HepG2 (cell line): ENCODE results near the gene DENND2A. TPM values are rescaled to one million over a fixed set of nuclear protein-coding genes. Genes with fewer than 3 reads are reported as not detected.

Source experiments
- ATAC-seq: fragments of 200-7000 bp; cut with Tn5 transposase; 3 replicates; pipeline ENCODE4 v1.9.1; 2020; ENCODE audit warnings: mild to moderate bottlenecking, moderate library complexity
- BruUV-seq: library from RNA; stranded (reverse); fragments of 400-500 nt; replicated peaks from 2 replicates; lab custom pipeline; 2021; lab: Mats Ljungman, UMichigan
- CTCF ChIA-PET: fragments of 300-600 bp; formaldehyde crosslinking; extraction: SDS; loops from one replicate; lab custom pipeline; 2021; ENCODE audit warnings: low total read pairs, inconsistent platforms, low intra/inter-chr PET ratio; lab: Yijun Ruan, JAX
- POLR2A ChIA-PET: fragments of 350-600 bp; sonication (Branson Sonifier 250); formaldehyde crosslinking; loops from one replicate; lab custom pipeline; 2020; ENCODE audit warnings: antibody characterized with exemption, inconsistent platforms; lab: Yijun Ruan, JAX
- DNase-seq: peaks from one replicate; pipeline ENCODE4 v3.0.0-alpha.2; 2015; ENCODE audit warnings: low spot score
- FAIRE-seq: peaks from 3 replicates; lab custom pipeline; 2011; peaks lifted over from hg19 to GRCh38; lab: Jason Lieb, UNC
- H2AFZ ChIP-seq: one replicate; pipeline ENCODE4 v1.6.1; 2011; ENCODE audit warnings: low read length, inconsistent platforms
- H3K27ac ChIP-seq: fragments of 300-600 bp; 3 replicates; pipeline ENCODE4 v1.8.0; 2011; ENCODE audit warnings: mixed run types, mild to moderate bottlenecking, mixed read lengths, low read length, inconsistent platforms; ENCODE audit not compliant: insufficient read depth; ENCODE audit errors: extremely low read length
- H3K27me3 ChIP-seq, 2 experiments: fragments of 200-600 bp in 1 of 2; 2 replicates in 1 of 2; 3 replicates in 1 of 2; pipeline versions ENCODE4 v1.6.0 to v1.8.0; 2011; ENCODE audit warnings: low read length in 2 of 2, mild to moderate bottlenecking in 2 of 2, moderate library complexity in 2 of 2, inconsistent platforms in 1 of 2; ENCODE audit not compliant: insufficient read depth in 2 of 2, control insufficient read depth in 1 of 2
- H3K36me3 ChIP-seq, 2 experiments: fragments of 200-600 bp in 1 of 2; replicated peaks in 1 of 2; 2 replicates in 1 of 2; 3 replicates in 1 of 2; pipeline versions ENCODE4 v1.5.1 to v1.8.0; 2011; ENCODE audit warnings: low read length in 2 of 2, inconsistent platforms in 1 of 2; ENCODE audit not compliant: insufficient read depth in 2 of 2, control insufficient read depth in 1 of 2
- H3K4me1 ChIP-seq: 2 replicates; pipeline ENCODE4 v1.5.1; 2012; ENCODE audit warnings: low read length, inconsistent platforms; ENCODE audit not compliant: insufficient read depth
- H3K4me2 ChIP-seq: 2 replicates; pipeline ENCODE4 v1.6.0; 2011; ENCODE audit warnings: low read depth, low read length, inconsistent platforms
- H3K4me3 ChIP-seq, 3 experiments: fragments of 200-600 bp in 1 of 3; sonication (generic), shearing (Covaris generic) in 1 of 3; replicated peaks in 1 of 3; 2 replicates each; pipeline ENCODE4 v1.5.1; 2011 to 2016; ENCODE audit warnings: low read length in 3 of 3, inconsistent platforms in 2 of 3, low read depth in 2 of 3, mild to moderate bottlenecking in 2 of 3, control low read depth in 1 of 3, mixed read lengths in 1 of 3; ENCODE audit not compliant: insufficient read depth in 1 of 3
- H3K79me2 ChIP-seq: one replicate; pipeline ENCODE4 v1.6.1; 2011; ENCODE audit warnings: low read length, inconsistent platforms; ENCODE audit not compliant: insufficient read depth
- H3K9ac ChIP-seq: 2 replicates; pipeline ENCODE4 v1.6.0; 2011; ENCODE audit warnings: mild to moderate bottlenecking, low read depth, low read length, inconsistent platforms; ENCODE audit not compliant: insufficient read depth
- H3K9me3 ChIP-seq: 2 replicates; pipeline ENCODE4 v1.5.1; 2012; ENCODE audit warnings: mild to moderate bottlenecking, low read length
- H4K20me1 ChIP-seq: 2 replicates; pipeline ENCODE4 v1.6.0; 2011; ENCODE audit warnings: inconsistent platforms, mild to moderate bottlenecking, low read length, moderate library complexity; ENCODE audit not compliant: insufficient read depth
- MAF1 ChIP-seq: sonication (generic); formaldehyde crosslinking; IDR thresholded peaks from 2 replicates; pipeline ENCODE4 v1.5.0; 2020; ENCODE audit warnings: missing genetic modification reagents, borderline replicate concordance
- MYNN ChIP-seq: sonication (generic); formaldehyde crosslinking; IDR thresholded peaks from 2 replicates; pipeline ENCODE4 v1.4.0; 2020; ENCODE audit warnings: mild to moderate bottlenecking, low read depth, missing genetic modification reagents
- NCOA5 ChIP-seq: sonication (generic); formaldehyde crosslinking; IDR thresholded peaks from 2 replicates; pipeline ENCODE4 v1.4.0; 2020; ENCODE audit warnings: missing genetic modification reagents
- PHF21A ChIP-seq: sonication (generic); formaldehyde crosslinking; IDR thresholded peaks from 2 replicates; pipeline ENCODE4 v1.5.0; 2020; ENCODE audit warnings: mild to moderate bottlenecking, missing genetic modification reagents
- ZFP37 ChIP-seq: sonication (generic); formaldehyde crosslinking; IDR thresholded peaks from 2 replicates; pipeline ENCODE4 v1.4.0; 2020; ENCODE audit warnings: missing genetic modification reagents, borderline replicate concordance
- ZNF484 ChIP-seq: sonication (generic); formaldehyde crosslinking; IDR thresholded peaks from 2 replicates; pipeline ENCODE4 v1.5.1; 2020; ENCODE audit warnings: mild to moderate bottlenecking, low read depth, missing genetic modification reagents, borderline replicate concordance
- ZNF720 ChIP-seq: sonication (generic); formaldehyde crosslinking; IDR thresholded peaks from 2 replicates; pipeline ENCODE4 v1.4.0; 2020; ENCODE audit warnings: missing genetic modification reagents
- WGBS: methylation state at CpG from one replicate; pipeline ENCODE4 v1.1.6; 2017; ENCODE audit warnings: low lambda C conversion rate; 5-methylcytosine and 5-hydroxymethylcytosine counted together
- in situ Hi-C: cut with HindIII; loops from 2 replicates; pipeline ENCODE4 v1.10.0; 2017; ENCODE audit warnings: low pct_unique_long_range_greater_than_20kb; ENCODE audit not compliant: extremely low pct_ligation_motif_present
- intact Hi-C: fragments of 100-400 bp; cut with micrococcal nuclease; formaldehyde crosslinking; loops from one replicate; pipeline ENCODE4 v1.10.0; 2022; ENCODE audit not compliant: unreplicated experiment
- polyA plus RNA-seq, 8 experiments: library from polyadenylated mRNA; depleted of rRNA in 3 of 8; stranded (reverse) in 7 of 8; unstranded in 1 of 8; fragments of >200 nt; fragmentation: Illumina TruSeq in 4 of 8; extraction: Trizol in 4 of 8; gene quantifications; 2 replicates each; pipeline versions ENCODE4 v1.2.1 to v1.2.3, GENCODE V29; 2011 to 2016; ENCODE audit warnings: low read depth in 4 of 8, missing spikeins in 1 of 8, mixed read lengths in 1 of 8; ENCODE audit not compliant: insufficient read depth in 1 of 8
- total RNA-seq, 5 experiments: library from RNA; depleted of rRNA; stranded (reverse); fragments of >200 nt; fragmentation: Illumina TruSeq; extraction: Trizol; gene quantifications; 2 replicates each; pipeline ENCODE4 v1.2.3, GENCODE V29; 2016; ENCODE audit warnings: low read depth in 1 of 5
- TF ChIP-seq, protein P1 (sequence below): sonication (generic); formaldehyde crosslinking; IDR thresholded peaks from 2 replicates; pipeline ENCODE4 v1.4.0; 2020; ENCODE audit warnings: mild to moderate bottlenecking, missing genetic modification reagents
- TF ChIP-seq, protein P2 (sequence below): sonication (generic); formaldehyde crosslinking; IDR thresholded peaks from 2 replicates; pipeline ENCODE4 v1.9.0; 2021; ENCODE audit warnings: missing genetic modification reagents, borderline replicate concordance
- TF ChIP-seq, protein P3 (sequence below), 2 experiments: sonication (generic) in 1 of 2; formaldehyde crosslinking in 1 of 2; IDR thresholded peaks; 2 replicates each; pipeline versions ENCODE4 v1.4.0 to v1.6.1; 2016 to 2020; ENCODE audit warnings: borderline replicate concordance in 1 of 2, low read depth in 1 of 2, mild to moderate bottlenecking in 1 of 2, missing genetic modification reagents in 1 of 2
- TF ChIP-seq, protein P4 (sequence below): sonication (generic); formaldehyde crosslinking; IDR thresholded peaks from 2 replicates; pipeline ENCODE4 v1.4.0; 2020; ENCODE audit warnings: missing genetic modification reagents; ENCODE audit errors: not compliant biosample characterization

Gene DENND2A
- total and polyA plus RNA-seq, 2 of the 13 experiments (the other 11 are each of a cell fraction or from before 2014, with no cell fraction given) = not detected

DNA sequence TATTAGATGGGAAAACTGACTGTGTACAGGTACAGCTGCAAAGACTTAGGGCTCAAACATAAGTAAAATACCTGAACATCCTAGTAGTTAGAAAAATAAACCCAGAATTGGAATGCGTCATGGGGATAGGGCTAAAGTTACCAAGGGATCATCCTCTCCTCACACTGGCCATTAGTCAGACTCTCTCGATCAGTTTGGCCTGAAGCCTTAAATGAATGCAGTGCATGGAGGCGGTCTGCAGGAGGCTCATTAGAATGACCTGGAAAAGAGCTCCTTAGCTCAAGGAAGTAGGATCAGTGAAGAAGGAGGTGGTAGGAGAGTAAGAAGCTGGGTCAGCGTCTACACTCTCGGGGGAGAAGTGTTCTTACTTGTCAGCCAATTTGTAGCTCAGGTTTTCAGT is 35.3 kb downstream of the DENND2A start:
- Histone ChIP-seq H3K4me1 (peaks cover 11% of the 10 kb centered on the region), H3K27me3 (peaks cover 0 to 7% of the 10 kb centered on the region in 2 experiments; a peak in 1 of 5 replicates), H3K27ac (no peak overlapping the region), H3K9me3 (no peaks in the 10 kb centered on the region), H2AFZ (no peak overlapping the region), H3K9ac (no peak overlapping the region), H3K36me3 (no peaks in the 10 kb centered on the region), H3K4me2 (no peak overlapping the region), H3K4me3 (no peak overlapping the region), H4K20me1 (no peaks in the 10 kb centered on the region), H3K79me2 (no peaks in the 10 kb centered on the region)
- ChIA-PET POLR2A (no interaction called here), CTCF (no interaction called here)
- DNase-seq = no peak
- 59% methylated on average over 5 of the region's 5 CpGs for WGBS
- ATAC-seq = peak; percentile 47; the same call in 1 of the 3 replicates
- no TSS peak for BruUV-seq
- intact Hi-C loops (no loop called here), in situ Hi-C loops (no loop called here)
- no peak for FAIRE-seq
- TF ChIP-seq ZFP37 (CRISPR knock-in tag) = no peak
- no peak for TF ChIP-seq PHF21A (CRISPR knock-in tag)
- no peak for TF ChIP-seq MYNN (CRISPR knock-in tag)
- TF ChIP-seq MAF1 (CRISPR knock-in tag) = no peak
- TF ChIP-seq, protein P1, sequence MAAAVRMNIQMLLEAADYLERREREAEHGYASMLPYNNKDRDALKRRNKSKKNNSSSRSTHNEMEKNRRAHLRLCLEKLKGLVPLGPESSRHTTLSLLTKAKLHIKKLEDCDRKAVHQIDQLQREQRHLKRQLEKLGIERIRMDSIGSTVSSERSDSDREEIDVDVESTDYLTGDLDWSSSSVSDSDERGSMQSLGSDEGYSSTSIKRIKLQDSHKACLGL (CRISPR knock-in tag) = no peak
- no peak for TF ChIP-seq ZNF484 (CRISPR knock-in tag)
- TF ChIP-seq, protein P2, sequence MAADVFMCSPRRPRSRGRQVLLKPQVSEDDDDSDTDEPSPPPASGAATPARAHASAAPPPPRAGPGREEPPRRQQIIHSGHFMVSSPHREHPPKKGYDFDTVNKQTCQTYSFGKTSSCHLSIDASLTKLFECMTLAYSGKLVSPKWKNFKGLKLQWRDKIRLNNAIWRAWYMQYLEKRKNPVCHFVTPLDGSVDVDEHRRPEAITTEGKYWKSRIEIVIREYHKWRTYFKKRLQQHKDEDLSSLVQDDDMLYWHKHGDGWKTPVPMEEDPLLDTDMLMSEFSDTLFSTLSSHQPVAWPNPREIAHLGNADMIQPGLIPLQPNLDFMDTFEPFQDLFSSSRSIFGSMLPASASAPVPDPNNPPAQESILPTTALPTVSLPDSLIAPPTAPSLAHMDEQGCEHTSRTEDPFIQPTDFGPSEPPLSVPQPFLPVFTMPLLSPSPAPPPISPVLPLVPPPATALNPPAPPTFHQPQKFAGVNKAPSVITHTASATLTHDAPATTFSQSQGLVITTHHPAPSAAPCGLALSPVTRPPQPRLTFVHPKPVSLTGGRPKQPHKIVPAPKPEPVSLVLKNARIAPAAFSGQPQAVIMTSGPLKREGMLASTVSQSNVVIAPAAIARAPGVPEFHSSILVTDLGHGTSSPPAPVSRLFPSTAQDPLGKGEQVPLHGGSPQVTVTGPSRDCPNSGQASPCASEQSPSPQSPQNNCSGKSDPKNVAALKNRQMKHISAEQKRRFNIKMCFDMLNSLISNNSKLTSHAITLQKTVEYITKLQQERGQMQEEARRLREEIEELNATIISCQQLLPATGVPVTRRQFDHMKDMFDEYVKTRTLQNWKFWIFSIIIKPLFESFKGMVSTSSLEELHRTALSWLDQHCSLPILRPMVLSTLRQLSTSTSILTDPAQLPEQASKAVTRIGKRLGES (CRISPR knock-in tag) = no peak
- TF ChIP-seq NCOA5 (CRISPR knock-in tag) = no peak
- TF ChIP-seq, protein P3, sequence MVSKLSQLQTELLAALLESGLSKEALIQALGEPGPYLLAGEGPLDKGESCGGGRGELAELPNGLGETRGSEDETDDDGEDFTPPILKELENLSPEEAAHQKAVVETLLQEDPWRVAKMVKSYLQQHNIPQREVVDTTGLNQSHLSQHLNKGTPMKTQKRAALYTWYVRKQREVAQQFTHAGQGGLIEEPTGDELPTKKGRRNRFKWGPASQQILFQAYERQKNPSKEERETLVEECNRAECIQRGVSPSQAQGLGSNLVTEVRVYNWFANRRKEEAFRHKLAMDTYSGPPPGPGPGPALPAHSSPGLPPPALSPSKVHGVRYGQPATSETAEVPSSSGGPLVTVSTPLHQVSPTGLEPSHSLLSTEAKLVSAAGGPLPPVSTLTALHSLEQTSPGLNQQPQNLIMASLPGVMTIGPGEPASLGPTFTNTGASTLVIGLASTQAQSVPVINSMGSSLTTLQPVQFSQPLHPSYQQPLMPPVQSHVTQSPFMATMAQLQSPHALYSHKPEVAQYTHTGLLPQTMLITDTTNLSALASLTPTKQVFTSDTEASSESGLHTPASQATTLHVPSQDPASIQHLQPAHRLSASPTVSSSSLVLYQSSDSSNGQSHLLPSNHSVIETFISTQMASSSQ (IDR thresholded peaks at IDR 0.05; ENCODE audit: low read depth) = no peak
- TF ChIP-seq, protein P3 (CRISPR knock-in tag; IDR thresholded peaks at IDR 0.05; ENCODE audit: borderline replicate concordance) = no peak
- TF ChIP-seq ZNF720 (CRISPR knock-in tag) = no peak
- TF ChIP-seq, protein P4, sequence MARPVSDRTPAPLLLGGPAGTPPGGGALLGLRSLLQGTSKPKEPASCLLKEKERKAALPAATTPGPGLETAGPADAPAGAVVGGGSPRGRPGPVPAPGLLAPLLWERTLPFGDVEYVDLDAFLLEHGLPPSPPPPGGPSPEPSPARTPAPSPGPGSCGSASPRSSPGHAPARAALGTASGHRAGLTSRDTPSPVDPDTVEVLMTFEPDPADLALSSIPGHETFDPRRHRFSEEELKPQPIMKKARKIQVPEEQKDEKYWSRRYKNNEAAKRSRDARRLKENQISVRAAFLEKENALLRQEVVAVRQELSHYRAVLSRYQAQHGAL (CRISPR knock-in tag) = no peak
